Neuronal stem cell (in vitro differentiated cells): ENCODE measurements around the gene MSX1.

Experiments
- DNase-seq: peaks from one replicate; pipeline ENCODE4 v3.0.0-alpha.2; 2013; ENCODE audit warnings: low spot score
- H2AFZ ChIP-seq: one replicate; pipeline ENCODE4 v1.6.1; 2013; ENCODE audit warnings: mild to moderate bottlenecking, low read length, inconsistent platforms
- H2AK5ac ChIP-seq: 2 replicates; pipeline ENCODE4 v1.6.1; 2013; ENCODE audit warnings: low read depth, mild to moderate bottlenecking, inconsistent platforms, low read length, moderate library complexity, mixed read lengths
- H2BK120ac ChIP-seq: 2 replicates; pipeline ENCODE4 v1.6.1; 2013; ENCODE audit warnings: low read depth, mild to moderate bottlenecking, inconsistent platforms, low read length, moderate library complexity, mixed read lengths
- H2BK12ac ChIP-seq: one replicate; pipeline ENCODE4 v1.6.1; 2013; ENCODE audit warnings: low read length, inconsistent platforms
- H2BK15ac ChIP-seq: 2 replicates; pipeline ENCODE4 v1.6.1; 2013; ENCODE audit warnings: mild to moderate bottlenecking, low read length, inconsistent platforms, mixed read lengths
- H2BK5ac ChIP-seq: one replicate; pipeline ENCODE4 v1.6.1; 2013; ENCODE audit warnings: inconsistent platforms, mild to moderate bottlenecking, low read length, moderate library complexity
- H3K14ac ChIP-seq: one replicate; pipeline ENCODE4 v1.6.1; 2013; ENCODE audit warnings: low read length, inconsistent platforms
- H3K18ac ChIP-seq: 2 replicates; pipeline ENCODE4 v1.6.1; 2013; ENCODE audit warnings: low read length, inconsistent platforms
- H3K23ac ChIP-seq: 2 replicates; pipeline ENCODE4 v1.6.1; 2013; ENCODE audit warnings: low read depth, mild to moderate bottlenecking, mixed read lengths, low read length, inconsistent platforms; ENCODE audit not compliant: poor library complexity
- H3K27ac ChIP-seq: replicated peaks from 3 replicates; pipeline ENCODE4 v1.5.1; 2013; ENCODE audit warnings: low read length, inconsistent platforms
- H3K27me3 ChIP-seq, 3 experiments: 2 replicates each; pipeline ENCODE4 v1.6.1; 2013; ENCODE audit warnings: low read length in 3 of 3, mild to moderate bottlenecking in 2 of 3, inconsistent platforms in 1 of 3, low read depth in 1 of 3, mixed read lengths in 1 of 3, moderate library complexity in 1 of 3; ENCODE audit not compliant: control insufficient read depth in 3 of 3, insufficient read depth in 3 of 3
- H3K36me3 ChIP-seq, 2 donors: replicated peaks in 1 of 2; 2 replicates each; pipeline ENCODE4 v1.6.1; 2013; ENCODE audit warnings: low read length in 2 of 2; ENCODE audit not compliant: control insufficient read depth in 2 of 2, insufficient read depth in 2 of 2
- H3K4ac ChIP-seq: 2 replicates; pipeline ENCODE4 v1.6.1; 2013; ENCODE audit warnings: inconsistent platforms, mild to moderate bottlenecking, low read length, moderate library complexity
- H3K4me1 ChIP-seq, 2 donors: 1 replicate in 1 of 2; 2 replicates in 1 of 2; pipeline ENCODE4 v1.6.1; 2013; ENCODE audit warnings: low read length in 2 of 2, low read depth in 1 of 2; ENCODE audit not compliant: control insufficient read depth in 2 of 2, insufficient read depth in 1 of 2
- H3K4me2 ChIP-seq: one replicate; pipeline ENCODE4 v1.6.1; 2013; ENCODE audit warnings: mild to moderate bottlenecking, low read length, inconsistent platforms; ENCODE audit not compliant: insufficient read depth, poor library complexity, severe bottlenecking
- H3K4me3 ChIP-seq, 2 donors: 2 replicates each; pipeline ENCODE4 v1.5.1; 2013; ENCODE audit warnings: low read length in 2 of 2, mild to moderate bottlenecking in 2 of 2, inconsistent platforms in 1 of 2, moderate library complexity in 1 of 2
- H3K79me1 ChIP-seq: one replicate; pipeline ENCODE4 v1.6.1; 2013; ENCODE audit warnings: low read depth, mild to moderate bottlenecking, inconsistent platforms, low read length, moderate library complexity
- H3K9ac ChIP-seq: one replicate; pipeline ENCODE4 v1.6.1; 2013; ENCODE audit warnings: mild to moderate bottlenecking, low read depth, low read length, inconsistent platforms; ENCODE audit not compliant: poor library complexity
- H3K9me3 ChIP-seq, 2 donors: replicated peaks in 1 of 2; 2 replicates each; pipeline versions ENCODE3 to v1.6.1; 2013; ENCODE audit warnings: low read length in 2 of 2, mild to moderate bottlenecking in 2 of 2, inconsistent platforms in 1 of 2, low read depth in 1 of 2, mixed read lengths in 1 of 2, moderate library complexity in 1 of 2; ENCODE audit not compliant: control insufficient read depth in 2 of 2, insufficient read depth in 1 of 2
- H4K8ac ChIP-seq: one replicate; pipeline ENCODE4 v1.6.1; 2013; ENCODE audit warnings: low read depth, mild to moderate bottlenecking, inconsistent platforms, low read length, moderate library complexity
- H4K91ac ChIP-seq: one replicate; pipeline ENCODE4 v1.6.1; 2013; ENCODE audit warnings: low read length, low read depth, mild to moderate bottlenecking, inconsistent platforms; ENCODE audit not compliant: poor library complexity
- WGBS, 2 donors: extraction: QIAGEN DNeasy Blood & Tissue Kit; methylation state at CpG; one replicate each; pipeline ENCODE4 v1.1.7; 2013; ENCODE audit warnings: missing lambda C conversion rate in 2 of 2, mixed read lengths in 1 of 2; ENCODE audit not compliant: insufficient read length in 2 of 2, insufficient replicate concordance in 1 of 2; ENCODE audit errors: extremely low coverage in 2 of 2; 5-methylcytosine and 5-hydroxymethylcytosine counted together

MSX1 gene

DNA sequence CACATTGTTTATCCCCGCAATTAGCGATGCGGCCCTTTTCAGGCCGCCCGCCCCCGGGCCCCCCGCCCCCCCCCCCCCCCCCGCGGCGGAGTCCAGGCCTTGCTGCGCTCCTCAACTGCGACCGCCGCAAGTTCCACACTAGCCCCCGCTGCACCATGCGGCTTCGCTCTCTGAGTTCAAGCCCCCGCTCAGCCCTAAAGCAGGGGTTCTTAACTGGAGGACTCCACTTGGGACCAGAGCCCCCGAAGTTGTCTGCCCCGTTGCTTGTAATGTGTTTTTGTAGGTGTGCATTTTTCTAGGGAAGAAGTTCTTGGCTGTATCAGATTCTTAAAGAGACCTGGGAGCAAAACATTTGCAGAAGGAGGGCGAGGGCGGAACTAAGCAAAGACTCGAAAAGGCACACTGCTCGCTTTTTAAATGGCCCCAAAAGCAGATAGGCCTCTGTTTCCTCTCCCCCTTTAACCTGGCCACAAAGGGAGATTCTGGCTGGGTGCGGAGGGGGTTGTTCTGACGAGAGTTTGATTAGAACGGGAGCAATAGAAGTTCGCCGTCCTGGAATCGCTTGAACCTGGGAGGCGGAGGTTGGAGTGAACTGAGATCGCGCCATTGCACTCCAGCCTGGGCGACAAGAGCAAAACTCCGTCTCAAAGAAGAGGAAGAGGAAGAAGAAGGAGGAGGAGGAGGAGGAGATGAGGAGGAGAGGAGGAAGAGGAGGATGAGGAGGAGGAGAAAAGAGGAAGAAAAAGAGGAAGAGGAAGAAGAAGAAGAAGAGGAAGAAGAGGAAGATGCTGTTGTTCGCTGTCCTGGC, 2.3 kb upstream of the MSX1 start:
- Histone ChIP-seq H3K36me3 (no peaks in the 10 kb centered on the region), H4K91ac (no peak overlapping the region), H3K4me3 (no peak overlapping the region), H3K4me2 (no peak overlapping the region), H2BK120ac (no peak overlapping the region), H3K14ac (no peak overlapping the region), H4K8ac (no peak overlapping the region), H3K4ac (no peak overlapping the region), H3K23ac (peak overlapping the region; percentile 23), H3K79me1 (peaks cover 3% of the 10 kb centered on the region), H2BK12ac (no peak overlapping the region), H3K18ac (no peak overlapping the region), H3K9ac (no peak overlapping the region), H2AFZ (no peak overlapping the region), H3K27me3 (peaks cover 67 to 95% (median 92%) of the 10 kb centered on the region in 3 experiments), H2AK5ac (no peak overlapping the region), H3K27ac (no peak overlapping the region), H3K9me3 (peaks cover 0 to 13% of the 10 kb centered on the region in 2 donors), H2BK15ac (no peak overlapping the region), H3K4me1 (peaks cover 7 to 32% of the 10 kb centered on the region in 2 donors), H2BK5ac (no peak overlapping the region)
- no peak for DNase-seq
- no CpG with 5 or more reads among the region's 36 CpGs for WGBS, 2 donors

DNA sequence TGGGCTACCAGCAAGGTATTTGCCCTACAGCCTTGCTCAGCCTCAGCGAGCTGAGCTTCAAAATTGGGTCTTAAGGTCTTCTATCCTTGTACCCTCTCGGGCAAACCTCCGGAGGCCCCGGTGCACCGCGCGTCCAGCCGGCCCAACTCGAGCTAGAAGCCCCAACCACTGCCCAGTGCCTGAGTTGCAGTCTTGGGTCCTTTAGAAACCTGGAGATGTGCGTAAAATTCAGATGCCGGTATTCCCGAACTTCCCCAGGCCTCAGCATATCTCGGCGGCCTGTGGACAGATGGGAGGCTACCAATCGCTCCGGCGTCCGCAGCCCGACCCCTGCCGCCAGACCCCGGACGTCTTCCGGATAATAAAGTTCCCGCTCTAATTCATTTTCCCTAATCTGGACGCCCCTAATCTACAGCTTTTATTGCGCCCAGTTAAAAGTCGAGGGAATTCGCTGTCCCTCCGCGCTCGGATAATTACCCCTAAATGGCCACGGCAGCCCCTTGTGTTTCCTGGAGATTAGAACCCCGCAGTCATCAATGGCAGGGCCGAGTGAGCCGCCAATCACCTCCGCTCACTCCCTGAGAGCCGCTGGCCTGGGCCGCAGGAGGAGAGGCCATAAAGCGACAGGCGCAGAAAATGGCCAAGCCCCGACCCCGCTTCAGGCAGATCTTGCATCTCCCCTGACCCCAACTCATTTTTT, 1.5 kb upstream of the MSX1 start:
- Histone ChIP-seq H4K91ac (no peak overlapping the region), H2BK15ac (no peak overlapping the region), H3K4me3 (no peak overlapping the region), H3K14ac (no peak overlapping the region), H2AK5ac (no peak overlapping the region), H3K79me1 (peaks cover 3% of the 10 kb centered on the region), H2BK5ac (no peak overlapping the region), H3K18ac (peak overlapping the region; percentile 31), H4K8ac (no peak overlapping the region), H2AFZ (no peak overlapping the region), H2BK12ac (no peak overlapping the region), H3K27ac (no peak overlapping the region), H3K4ac (no peak overlapping the region), H3K4me1 (peaks cover 4 to 28% of the 10 kb centered on the region in 2 donors), H2BK120ac (no peak overlapping the region), H3K9ac (no peak overlapping the region), H3K23ac (no peak overlapping the region), H3K36me3 (no peaks in the 10 kb centered on the region), H3K27me3 (peaks cover 69 to 95% (median 92%) of the 10 kb centered on the region in 3 experiments), H3K9me3 (peaks cover 0 to 18% of the 10 kb centered on the region in 2 donors), H3K4me2 (no peak overlapping the region)
- DNase-seq: no peak
- no CpG with 5 or more reads among the region's 42 CpGs for WGBS, 2 donors

DNA sequence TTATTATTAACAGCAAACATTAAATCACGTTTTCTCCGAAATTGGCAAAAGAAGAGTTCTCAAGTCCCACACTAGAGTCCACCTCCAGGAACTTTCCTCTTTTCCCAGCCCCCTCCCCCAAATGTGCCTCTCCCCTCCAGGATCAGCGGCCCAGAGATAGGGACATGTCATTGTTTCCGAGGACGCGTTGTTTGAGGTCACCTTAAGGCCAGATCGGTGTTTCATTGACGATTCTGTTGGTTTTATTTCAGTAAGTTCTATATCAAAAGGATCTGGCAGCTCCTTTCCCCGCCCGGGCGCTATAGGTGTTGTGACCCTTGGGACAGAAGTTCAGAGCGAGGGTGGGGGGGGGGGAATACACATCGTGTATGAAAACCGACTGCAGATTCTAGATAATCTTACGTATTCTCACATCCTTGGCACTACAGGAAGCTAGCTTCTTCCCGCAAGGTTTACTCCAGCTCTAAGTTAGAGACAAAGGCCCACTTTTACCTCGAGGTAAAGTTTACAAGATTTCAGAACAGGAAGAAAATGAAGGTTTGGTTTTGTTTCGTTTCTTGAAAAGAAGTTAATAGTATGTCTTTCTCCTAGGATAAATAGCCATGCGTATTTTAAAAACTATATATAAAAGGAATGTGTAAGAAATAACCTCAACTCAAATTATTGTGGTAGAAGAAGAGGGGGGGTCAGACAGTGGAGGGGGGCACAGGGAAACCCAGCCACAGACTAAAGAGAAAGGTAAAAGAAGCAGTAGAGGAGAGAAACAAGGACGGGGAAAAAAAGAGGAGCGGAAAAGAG, 739 bp upstream of the MSX1 start:
- Histone ChIP-seq H3K4me2 (peak overlapping the region; percentile 90), H2AK5ac (no peak overlapping the region), H3K14ac (no peak overlapping the region), H2AFZ (peak overlapping the region; percentile 94), H2BK120ac (no peak overlapping the region), H3K4me1 (peaks cover 4 to 20% of the 10 kb centered on the region in 2 donors), H4K8ac (no peak overlapping the region), H3K9me3 (peaks cover 0 to 21% of the 10 kb centered on the region in 2 donors), H3K27me3 (peaks cover 67 to 94% (median 92%) of the 10 kb centered on the region in 3 experiments), H2BK5ac (no peak overlapping the region), H2BK12ac (no peak overlapping the region), H3K27ac (no peak overlapping the region), H3K4ac (no peak overlapping the region), H3K4me3 (peak overlapping the region in 1 of 2 donors; percentile 48), H4K91ac (no peak overlapping the region), H3K9ac (no peak overlapping the region), H3K36me3 (no peaks in the 10 kb centered on the region), H3K79me1 (peaks cover 3% of the 10 kb centered on the region), H3K18ac (peak overlapping the region; percentile 16), H2BK15ac (no peak overlapping the region), H3K23ac (no peak overlapping the region)
- no CpG with 5 or more reads among the region's 21 CpGs for WGBS, 2 donors
- DNase-seq: no peak
